Measurements from ENCODE around the gene FBXL20.
"Not testable (repeated sequence)": the region's sequence is repeated elsewhere in the genome, so short reads cannot be mapped to it uniquely, and the experiment has no call there.

GRCh38 chr17:39292546-39292945 lies 108.9 kb downstream of the FBXL20 start:
- not testable (repeated sequence) for TF ChIP-seq CTCF, POLR2A (IDR thresholded peaks at IDR 0.05)
